H1 (cell line): ENCODE data around the gene SMIM28. TPM values are rescaled to one million over a fixed set of nuclear protein-coding genes. Genes with fewer than 3 reads are reported as not detected.

ENCODE experiments used
- FOSL1 ChIP-seq: IDR thresholded peaks from 2 replicates; pipeline ENCODE4 v1.6.1; 2011; ENCODE audit warnings: mild to moderate bottlenecking, low read depth, low read length, moderate library complexity; ENCODE audit not compliant: insufficient read depth
- PHF8 ChIP-seq: fragments of 200-600 bp; sonication (generic); conservative IDR thresholded peaks from 2 replicates; pipeline ENCODE4 v1.7.1; 2012; ENCODE audit warnings: low read depth, mild to moderate bottlenecking, inconsistent platforms, low read length, moderate library complexity
- POLR2A ChIP-seq, 2 experiments: IDR thresholded peaks; 1 replicate in 1 of 2; 2 replicates in 1 of 2; pipeline ENCODE4 v1.6.1; 2011; ENCODE audit warnings: low read depth in 2 of 2, low read length in 2 of 2, mild to moderate bottlenecking in 2 of 2; ENCODE audit errors: control extremely low read depth in 1 of 2
- SIN3A ChIP-seq, 2 experiments: IDR thresholded peaks in 1 of 2; conservative IDR thresholded peaks in 1 of 2; 2 replicates each; pipeline ENCODE4 v1.6.1; 2011 to 2012; ENCODE audit warnings: low read length in 2 of 2, improper control_type of control experiment in 1 of 2, low read depth in 1 of 2, mild to moderate bottlenecking in 1 of 2
- polyA plus RNA-seq, 7 experiments: library from polyadenylated mRNA; depleted of rRNA in 3 of 7; stranded (reverse) in 5 of 7; unstranded in 2 of 7; fragments of >200 nt in 5 of 7; fragments of 200-250 nt in 2 of 7; gene quantifications; 1 replicate in 5 of 7; 2 replicates in 1 of 7; 4 replicates in 1 of 7; pipeline versions ENCODE4 v1.2.1 to v1.2.3, GENCODE V29; 2011 to 2013; ENCODE audit warnings: missing spikeins in 2 of 7, mixed read lengths in 2 of 7
- total RNA-seq: library from RNA; stranded (reverse); fragmentation: NEBNext Ultra II Directional; extraction: Animal tissue kit (Norgen Biotek cat#: 25700); gene quantifications from 2 replicates; pipeline ENCODE4 v1.2.1, GENCODE V29; 2021

Gene SMIM28
- total and polyA plus RNA-seq, 2 of the 8 experiments (the other 6 are each of a cell fraction or from before 2014, with no cell fraction given), result not detected

- TF ChIP-seq FOSL1 (no peak), POLR2A (IDR thresholded peaks at IDR 0.05; ENCODE audit: control extremely low read depth in 1 of 2, low read depth in 2 of 2, low read length in 2 of 2) (no peak; a peak in 1 of 3 replicates), SIN3A (conservative IDR thresholded peaks at IDR 0.05 in 1 of 2, IDR thresholded peaks at IDR 0.05 in 1 of 2; ENCODE audit: low read depth in 1 of 2, low read length in 2 of 2) (0 out of 4 replicates have a peak, but pooled peaks of 1 of the 2 experiments have one; percentile 23), PHF8 (no peak)
These were observed 27.1 kb downstream of the SMIM28 start (continued) for GRCh38 chr6:138404666-138405337.
